A549 (cell line): Measurements from ENCODE around the gene JMJD8.

Experiments
- CBX8 ChIP-seq: fragments of 200-600 bp; sonication (generic); IDR thresholded peaks from 2 replicates; pipeline ENCODE4 v1.6.1; 2016
- CTCF ChIP-seq: fragments of >200 bp; sonication (Bioruptor Twin); formaldehyde crosslinking; IDR thresholded peaks from 3 replicates; pipeline ENCODE4 v1.5.1; 2016
- HES2 ChIP-seq: fragments of >200 bp; sonication (Bioruptor Twin); formaldehyde crosslinking; IDR thresholded peaks from 2 replicates; pipeline ENCODE4 v1.6.1; 2016
- MAZ ChIP-seq: fragments of 150-350 bp; IDR thresholded peaks from 2 replicates; pipeline ENCODE4 v1.6.1; 2014; ENCODE audit warnings: antibody characterized with exemption, low read depth, low read length, borderline replicate concordance
- MYC ChIP-seq: IDR thresholded peaks from 2 replicates; pipeline ENCODE4 v1.6.1; 2012; ENCODE audit warnings: mild to moderate bottlenecking, inconsistent platforms, low read length, improper control_type of control experiment, borderline replicate concordance
- POLR2AphosphoS2 ChIP-seq: conservative IDR thresholded peaks from 2 replicates; pipeline ENCODE4 v1.6.1; 2012; ENCODE audit warnings: low read length, improper control_type of control experiment, inconsistent platforms
- TF ChIP-seq, protein P1 (sequence below): IDR thresholded peaks from 2 replicates; pipeline ENCODE4 v1.6.1; 2012; ENCODE audit warnings: low read depth, borderline replicate concordance
- TF ChIP-seq, protein P2 (sequence below): IDR thresholded peaks from 2 replicates; pipeline ENCODE4 v1.6.1; 2012

DNA sequence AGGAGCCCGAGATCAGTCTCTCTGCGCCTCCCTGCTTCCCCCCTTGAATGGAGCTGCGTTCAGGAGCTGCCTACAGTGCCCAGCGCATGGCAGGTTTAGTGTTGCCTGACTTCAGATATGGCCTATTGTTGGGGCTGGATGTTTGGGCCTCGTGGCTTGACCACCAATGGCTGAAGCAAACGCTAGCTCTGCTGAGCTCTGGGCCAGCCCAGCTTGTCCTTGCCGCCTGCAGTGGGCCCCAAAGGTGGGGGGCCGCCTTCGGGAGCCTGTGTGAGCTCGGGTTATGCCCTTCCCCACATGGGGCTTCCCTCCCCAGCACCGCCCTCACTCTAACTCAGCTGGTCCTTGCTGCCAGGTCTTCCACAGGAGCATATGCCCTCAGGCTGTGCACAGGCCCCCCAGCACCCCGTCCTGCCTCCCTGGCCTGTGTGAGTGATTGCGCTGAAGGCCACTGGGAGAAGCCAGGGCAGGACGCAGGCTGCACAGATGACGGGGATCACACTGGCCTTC, 46.0 kb downstream of the JMJD8 start:
- TF ChIP-seq MYC (no peak), CBX8 (no peak), CTCF (no peak), POLR2AphosphoS2 (no peak), HES2 (no peak), MAZ (no peak)
- TF ChIP-seq, protein P1, sequence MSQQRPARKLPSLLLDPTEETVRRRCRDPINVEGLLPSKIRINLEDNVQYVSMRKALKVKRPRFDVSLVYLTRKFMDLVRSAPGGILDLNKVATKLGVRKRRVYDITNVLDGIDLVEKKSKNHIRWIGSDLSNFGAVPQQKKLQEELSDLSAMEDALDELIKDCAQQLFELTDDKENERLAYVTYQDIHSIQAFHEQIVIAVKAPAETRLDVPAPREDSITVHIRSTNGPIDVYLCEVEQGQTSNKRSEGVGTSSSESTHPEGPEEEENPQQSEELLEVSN = no peak
- TF ChIP-seq, protein P2, sequence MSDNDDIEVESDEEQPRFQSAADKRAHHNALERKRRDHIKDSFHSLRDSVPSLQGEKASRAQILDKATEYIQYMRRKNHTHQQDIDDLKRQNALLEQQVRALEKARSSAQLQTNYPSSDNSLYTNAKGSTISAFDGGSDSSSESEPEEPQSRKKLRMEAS = no peak
